ENCODE results near the gene TM2D1. TPM values are rescaled to one million over a fixed set of nuclear protein-coding genes. Genes with fewer than 3 reads are reported as not detected.
"Not testable (repeated sequence)": the region's sequence is repeated elsewhere in the genome, so short reads cannot be mapped to it uniquely, and the experiment has no call there.

The TM2D1 gene
- total and polyA plus RNA-seq, 7 donors, result 15.0 to 88.5 (median 63.7) TPM

GRCh38 chr1:61741711-61742619 is 17.0 kb upstream of the TM2D1 start, which contains the start of gene PATJ:
PATJ (plus strand) TSS chr1:61742480; CDS start chr1:61762893, 20,413 bp downstream.
- Histone ChIP-seq H3K27me3 (no peaks in the 10 kb centered on the region), H3K4me3 (peak within 1 kb of the TSS; percentile 65 to 98 (median 94)), H3K36me3 (no peaks in the 10 kb centered on the region), H3K27ac (peak within 1 kb of the TSS; percentile 94 to 98 (median 97)), H3K9me3 (no peaks in the 10 kb centered on the region), H3K4me1 (peaks cover 0 to 27% (median 19%) of the 10 kb centered on the region in 4 donors)
- peak; percentile 76 for DNase-seq
- 2 to 4% methylated on average over 54 of the region's 54 CpGs for WGBS, 2 donors
- TF ChIP-seq POLR2AphosphoS5 (IDR thresholded peaks at IDR 0.05), result peak in 1 of 4 donors; percentile 1
- no peak for TF ChIP-seq POLR2A (IDR thresholded peaks at IDR 0.05)
- intact Hi-C loops (cut with DNase I), result loop anchor here (1.0 to 10.0 kb wide), 4 partner anchors 17 to 697 kb away; partner anchors contain the start of gene TM2D1

GRCh38 chr1:61740751-61741700 is 16.1 kb upstream of the TM2D1 start:
- intact Hi-C loops (cut with DNase I), result loop anchor here (1.0 to 10.0 kb wide), 4 partner anchors 16 to 696 kb away; partner anchors contain the start of gene TM2D1
- WGBS, 2 donors, result 74 to 85% methylated on average over 19 of the region's 19 CpGs
- Histone ChIP-seq H3K4me3 (peak overlapping the region in 1 of 4 donors; percentile 95), H3K9me3 (no peaks in the 10 kb centered on the region), H3K27me3 (no peaks in the 10 kb centered on the region), H3K27ac (peak overlapping the region; percentile 94 to 98 (median 97)), H3K4me1 (peaks cover 0 to 19% (median 11%) of the 10 kb centered on the region in 4 donors), H3K36me3 (no peaks in the 10 kb centered on the region)
- TF ChIP-seq POLR2AphosphoS5 (IDR thresholded peaks at IDR 0.05) (no peak), EP300 (IDR thresholded peaks at IDR 0.05) (no peak), CTCF (IDR thresholded peaks at IDR 0.05) (no peak), POLR2A (IDR thresholded peaks at IDR 0.05) (no peak)
- DNase-seq, result peak; percentile 59

- TF ChIP-seq POLR2AphosphoS5 (IDR thresholded peaks at IDR 0.05) (no peak), EP300 (IDR thresholded peaks at IDR 0.05) (no peak), CTCF (IDR thresholded peaks at IDR 0.05) (no peak), POLR2A (IDR thresholded peaks at IDR 0.05) (no peak)
- Histone ChIP-seq H3K9me3 (no peaks in the 10 kb centered on the region), H3K4me3 (no peak overlapping the region), H3K36me3 (no peaks in the 10 kb centered on the region), H3K27ac (no peak overlapping the region), H3K27me3 (no peaks in the 10 kb centered on the region), H3K4me1 (no peaks in the 10 kb centered on the region)
- DNase-seq, result no peak
- intact Hi-C loops (cut with DNase I), result no loop called here
- 41 to 62% methylated on average over 3 of the region's 3 CpGs for WGBS, 2 donors
Observed at GRCh38 chr1:61732726-61733125, 7.8 kb upstream of the TM2D1 start.

- H3K4me3 ChIP-seq; H3K4me1 ChIP-seq; H3K36me3 ChIP-seq; intact Hi-C loops (cut with DNase I); DNase-seq; H3K27ac ChIP-seq; H3K27me3 ChIP-seq; H3K9me3 ChIP-seq: not testable (repeated sequence)
- WGBS, 2 donors, result 0% methylated on average over 1 of the region's 1 CpG
Observed at GRCh38 chr1:61730679-61731078, 5.7 kb upstream of the TM2D1 start.

- H3K27me3 ChIP-seq, result no peaks in the 10 kb centered on the region
- intact Hi-C loops (cut with DNase I), result loop anchor here (10.0 kb wide), 1 partner anchor 653 kb away; no protein-coding TSS in a partner anchor
- 81 to 83% methylated on average over 3 of the region's 3 CpGs for WGBS, 2 donors
- TF ChIP-seq POLR2A (IDR thresholded peaks at IDR 0.05), result no peak
- no peak for TF ChIP-seq POLR2AphosphoS5 (IDR thresholded peaks at IDR 0.05)
- TF ChIP-seq EP300 (IDR thresholded peaks at IDR 0.05), result no peak
- TF ChIP-seq CTCF (IDR thresholded peaks at IDR 0.05), result no peak
- peaks cover 0 to 19% (median 14%) of the 10 kb centered on the region in 4 donors for H3K4me1 ChIP-seq
- H3K27ac ChIP-seq, result no peak overlapping the region
- H3K9me3 ChIP-seq, result no peaks in the 10 kb centered on the region
- peaks cover 0 to 4% (median 0%) of the 10 kb centered on the region in 4 donors for H3K36me3 ChIP-seq
- no peak overlapping the region for H3K4me3 ChIP-seq
- no peak for DNase-seq
Observed at GRCh38 chr1:61727544-61727943, 2.6 kb upstream of the TM2D1 start.
